Heart left ventricle (tissue), 13 donors: ENCODE measurements around the gene RTBDN.

Source experiments
- CTCF ChIP-seq, 12 donors: fragments of 200-600 bp; sonication (generic) in 4 of 12; IDR thresholded peaks; one replicate each; pipeline versions ENCODE4 v1.5.0 to v1.8.0; 2018 to 2022; ENCODE audit warnings: antibody characterized with exemption in 12 of 12, mild to moderate bottlenecking in 5 of 12
- POLR2A ChIP-seq, 2 donors: fragments of 450-650 bp; IDR thresholded peaks; one replicate each; pipeline ENCODE4 v1.6.1; 2017; ENCODE audit warnings: antibody characterized with exemption in 2 of 2, mild to moderate bottlenecking in 2 of 2, moderate library complexity in 2 of 2
- donor health status: ischemic (EF 13 %, LVEDD 7.1; RV severe dilation, severe dysfunction).
- donor health status: DM: no; HTN: yes; CAD: no.
- donor health status: DM: no; HTN: no; CAD: no.
- donor health status: ischemic (EF 25% LVEDD 6.9; RV normal size, moderate dysfunction).
- donor health status: ischemic (EF 25% LVEDD 5.7; RV mildly dilated, moderate dysfunction).
- donor health status: ischemic (EF 35%, LVEDD 5.7; RV mildly dilated, moderate dysfunction).
- donor health status: nonischemic (EF 11% LVEDD 7.7; RV severe dilation, severe dysfunction).
- donor health status: DM: yes; HTN: yes; CAD: no.
- donor health status: PGD.
- donor health status: ischemic (EF 29% LVEDD 5.4; RV normal size, mild dysfunction).
- donor health status: nonischemic (EF 23%, LVEDD 6.1; RV moderate dilation, normal function).

GRCh38 chr19:12856653-12857052 is 22.3 kb upstream of the RTBDN start:
- TF ChIP-seq POLR2A (IDR thresholded peaks at IDR 0.05) (no peak), CTCF (IDR thresholded peaks at IDR 0.05) (no peak)
